Measurements from ENCODE around the gene COL26A1.

Gene COL26A1

DNA sequence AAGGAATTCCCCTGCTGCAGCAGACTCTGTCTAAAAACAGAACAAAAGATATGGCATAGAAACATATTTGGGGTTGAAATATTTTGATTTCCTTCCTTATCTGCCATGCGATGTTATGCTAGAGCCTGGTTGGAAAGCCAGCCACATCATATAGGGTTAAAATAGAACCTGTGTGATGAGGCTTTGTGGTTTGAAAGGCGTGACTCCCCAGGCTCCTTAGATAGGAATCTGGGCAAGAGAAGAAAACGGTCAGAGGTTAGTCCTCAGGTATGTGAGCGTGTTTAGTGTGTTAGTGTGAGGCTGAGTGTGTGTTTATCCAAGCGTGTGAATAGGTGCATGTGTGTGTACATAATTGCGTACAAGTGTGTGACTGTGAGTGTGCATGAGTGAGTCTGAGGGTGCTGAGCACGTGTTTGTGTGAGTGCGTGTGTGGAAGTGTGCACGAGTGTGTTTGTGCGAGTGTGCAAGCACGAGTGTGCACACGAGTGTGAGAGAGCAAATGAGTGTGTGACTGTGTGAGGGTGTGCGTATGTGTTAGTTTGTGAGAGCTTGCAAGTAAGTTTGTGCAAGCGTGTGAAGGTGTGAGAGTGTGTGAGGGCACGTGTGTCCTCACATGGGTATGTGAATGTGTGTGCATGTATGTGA is 79.9 kb downstream of the COL26A1 start:
- TF ChIP-seq, protein P1, sequence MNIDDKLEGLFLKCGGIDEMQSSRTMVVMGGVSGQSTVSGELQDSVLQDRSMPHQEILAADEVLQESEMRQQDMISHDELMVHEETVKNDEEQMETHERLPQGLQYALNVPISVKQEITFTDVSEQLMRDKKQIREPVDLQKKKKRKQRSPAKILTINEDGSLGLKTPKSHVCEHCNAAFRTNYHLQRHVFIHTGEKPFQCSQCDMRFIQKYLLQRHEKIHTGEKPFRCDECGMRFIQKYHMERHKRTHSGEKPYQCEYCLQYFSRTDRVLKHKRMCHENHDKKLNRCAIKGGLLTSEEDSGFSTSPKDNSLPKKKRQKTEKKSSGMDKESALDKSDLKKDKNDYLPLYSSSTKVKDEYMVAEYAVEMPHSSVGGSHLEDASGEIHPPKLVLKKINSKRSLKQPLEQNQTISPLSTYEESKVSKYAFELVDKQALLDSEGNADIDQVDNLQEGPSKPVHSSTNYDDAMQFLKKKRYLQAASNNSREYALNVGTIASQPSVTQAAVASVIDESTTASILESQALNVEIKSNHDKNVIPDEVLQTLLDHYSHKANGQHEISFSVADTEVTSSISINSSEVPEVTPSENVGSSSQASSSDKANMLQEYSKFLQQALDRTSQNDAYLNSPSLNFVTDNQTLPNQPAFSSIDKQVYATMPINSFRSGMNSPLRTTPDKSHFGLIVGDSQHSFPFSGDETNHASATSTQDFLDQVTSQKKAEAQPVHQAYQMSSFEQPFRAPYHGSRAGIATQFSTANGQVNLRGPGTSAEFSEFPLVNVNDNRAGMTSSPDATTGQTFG (tag by site-specific recombination; IDR thresholded peaks at IDR 0.05; ENCODE audit: borderline replicate concordance): no peak
- no peak for TF ChIP-seq ZBTB21 (tag by site-specific recombination; IDR thresholded peaks at IDR 0.05)
- TF ChIP-seq, protein P2, sequence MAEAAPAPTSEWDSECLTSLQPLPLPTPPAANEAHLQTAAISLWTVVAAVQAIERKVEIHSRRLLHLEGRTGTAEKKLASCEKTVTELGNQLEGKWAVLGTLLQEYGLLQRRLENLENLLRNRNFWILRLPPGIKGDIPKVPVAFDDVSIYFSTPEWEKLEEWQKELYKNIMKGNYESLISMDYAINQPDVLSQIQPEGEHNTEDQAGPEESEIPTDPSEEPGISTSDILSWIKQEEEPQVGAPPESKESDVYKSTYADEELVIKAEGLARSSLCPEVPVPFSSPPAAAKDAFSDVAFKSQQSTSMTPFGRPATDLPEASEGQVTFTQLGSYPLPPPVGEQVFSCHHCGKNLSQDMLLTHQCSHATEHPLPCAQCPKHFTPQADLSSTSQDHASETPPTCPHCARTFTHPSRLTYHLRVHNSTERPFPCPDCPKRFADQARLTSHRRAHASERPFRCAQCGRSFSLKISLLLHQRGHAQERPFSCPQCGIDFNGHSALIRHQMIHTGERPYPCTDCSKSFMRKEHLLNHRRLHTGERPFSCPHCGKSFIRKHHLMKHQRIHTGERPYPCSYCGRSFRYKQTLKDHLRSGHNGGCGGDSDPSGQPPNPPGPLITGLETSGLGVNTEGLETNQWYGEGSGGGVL (tag by site-specific recombination; IDR thresholded peaks at IDR 0.05): no peak
- TF ChIP-seq ZFP69B (tag by site-specific recombination; IDR thresholded peaks at IDR 0.05): no peak
- TF ChIP-seq ZNF701 (tag by site-specific recombination; IDR thresholded peaks at IDR 0.05): no peak
- no peak for TF ChIP-seq KLF16 (tag by site-specific recombination; IDR thresholded peaks at IDR 0.05)
- TF ChIP-seq ZNF404 (tag by site-specific recombination; IDR thresholded peaks at IDR 0.05): no peak
- TF ChIP-seq, protein P3, sequence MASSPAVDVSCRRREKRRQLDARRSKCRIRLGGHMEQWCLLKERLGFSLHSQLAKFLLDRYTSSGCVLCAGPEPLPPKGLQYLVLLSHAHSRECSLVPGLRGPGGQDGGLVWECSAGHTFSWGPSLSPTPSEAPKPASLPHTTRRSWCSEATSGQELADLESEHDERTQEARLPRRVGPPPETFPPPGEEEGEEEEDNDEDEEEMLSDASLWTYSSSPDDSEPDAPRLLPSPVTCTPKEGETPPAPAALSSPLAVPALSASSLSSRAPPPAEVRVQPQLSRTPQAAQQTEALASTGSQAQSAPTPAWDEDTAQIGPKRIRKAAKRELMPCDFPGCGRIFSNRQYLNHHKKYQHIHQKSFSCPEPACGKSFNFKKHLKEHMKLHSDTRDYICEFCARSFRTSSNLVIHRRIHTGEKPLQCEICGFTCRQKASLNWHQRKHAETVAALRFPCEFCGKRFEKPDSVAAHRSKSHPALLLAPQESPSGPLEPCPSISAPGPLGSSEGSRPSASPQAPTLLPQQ (tag by site-specific recombination; IDR thresholded peaks at IDR 0.05): no peak
- TF ChIP-seq SP7 (tag by site-specific recombination; IDR thresholded peaks at IDR 0.05): no peak
- no peak for TF ChIP-seq ZBTB26 (tag by site-specific recombination; optimal IDR thresholded peaks at IDR 0.05)
- TF ChIP-seq SP2 (tag by site-specific recombination; IDR thresholded peaks at IDR 0.05): no peak
- no peak for TF ChIP-seq ZNF133 (tag by site-specific recombination; IDR thresholded peaks at IDR 0.05)
- TF ChIP-seq ZBTB20 (tag by site-specific recombination; IDR thresholded peaks at IDR 0.05): no peak
- TF ChIP-seq, protein P4, sequence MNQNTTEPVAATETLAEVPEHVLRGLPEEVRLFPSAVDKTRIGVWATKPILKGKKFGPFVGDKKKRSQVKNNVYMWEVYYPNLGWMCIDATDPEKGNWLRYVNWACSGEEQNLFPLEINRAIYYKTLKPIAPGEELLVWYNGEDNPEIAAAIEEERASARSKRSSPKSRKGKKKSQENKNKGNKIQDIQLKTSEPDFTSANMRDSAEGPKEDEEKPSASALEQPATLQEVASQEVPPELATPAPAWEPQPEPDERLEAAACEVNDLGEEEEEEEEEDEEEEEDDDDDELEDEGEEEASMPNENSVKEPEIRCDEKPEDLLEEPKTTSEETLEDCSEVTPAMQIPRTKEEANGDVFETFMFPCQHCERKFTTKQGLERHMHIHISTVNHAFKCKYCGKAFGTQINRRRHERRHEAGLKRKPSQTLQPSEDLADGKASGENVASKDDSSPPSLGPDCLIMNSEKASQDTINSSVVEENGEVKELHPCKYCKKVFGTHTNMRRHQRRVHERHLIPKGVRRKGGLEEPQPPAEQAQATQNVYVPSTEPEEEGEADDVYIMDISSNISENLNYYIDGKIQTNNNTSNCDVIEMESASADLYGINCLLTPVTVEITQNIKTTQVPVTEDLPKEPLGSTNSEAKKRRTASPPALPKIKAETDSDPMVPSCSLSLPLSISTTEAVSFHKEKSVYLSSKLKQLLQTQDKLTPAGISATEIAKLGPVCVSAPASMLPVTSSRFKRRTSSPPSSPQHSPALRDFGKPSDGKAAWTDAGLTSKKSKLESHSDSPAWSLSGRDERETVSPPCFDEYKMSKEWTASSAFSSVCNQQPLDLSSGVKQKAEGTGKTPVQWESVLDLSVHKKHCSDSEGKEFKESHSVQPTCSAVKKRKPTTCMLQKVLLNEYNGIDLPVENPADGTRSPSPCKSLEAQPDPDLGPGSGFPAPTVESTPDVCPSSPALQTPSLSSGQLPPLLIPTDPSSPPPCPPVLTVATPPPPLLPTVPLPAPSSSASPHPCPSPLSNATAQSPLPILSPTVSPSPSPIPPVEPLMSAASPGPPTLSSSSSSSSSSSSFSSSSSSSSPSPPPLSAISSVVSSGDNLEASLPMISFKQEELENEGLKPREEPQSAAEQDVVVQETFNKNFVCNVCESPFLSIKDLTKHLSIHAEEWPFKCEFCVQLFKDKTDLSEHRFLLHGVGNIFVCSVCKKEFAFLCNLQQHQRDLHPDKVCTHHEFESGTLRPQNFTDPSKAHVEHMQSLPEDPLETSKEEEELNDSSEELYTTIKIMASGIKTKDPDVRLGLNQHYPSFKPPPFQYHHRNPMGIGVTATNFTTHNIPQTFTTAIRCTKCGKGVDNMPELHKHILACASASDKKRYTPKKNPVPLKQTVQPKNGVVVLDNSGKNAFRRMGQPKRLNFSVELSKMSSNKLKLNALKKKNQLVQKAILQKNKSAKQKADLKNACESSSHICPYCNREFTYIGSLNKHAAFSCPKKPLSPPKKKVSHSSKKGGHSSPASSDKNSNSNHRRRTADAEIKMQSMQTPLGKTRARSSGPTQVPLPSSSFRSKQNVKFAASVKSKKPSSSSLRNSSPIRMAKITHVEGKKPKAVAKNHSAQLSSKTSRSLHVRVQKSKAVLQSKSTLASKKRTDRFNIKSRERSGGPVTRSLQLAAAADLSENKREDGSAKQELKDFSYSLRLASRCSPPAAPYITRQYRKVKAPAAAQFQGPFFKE (tag by site-specific recombination; IDR thresholded peaks at IDR 0.05; ENCODE audit: borderline replicate concordance): no peak
- no peak overlapping the region for H3K27ac ChIP-seq (ENCODE audit: extremely low read depth, low read depth, low read length)
- no peaks in the 10 kb centered on the region for H3K36me3 ChIP-seq (ENCODE audit: control insufficient read depth in 2 of 2, insufficient read depth in 1 of 2, low read length in 2 of 2)
- H3K4me3 ChIP-seq (ENCODE audit: low read depth, low read length): no peak overlapping the region
- no peaks in the 10 kb centered on the region for H3K9me3 ChIP-seq (ENCODE audit: control insufficient read depth, insufficient read depth, low read depth, low read length)
- ChIA-PET CTCF (interaction anchor here (0.6 to 1.9 kb wide), 4 partner anchors 32 to 158 kb away, joined by 3 to 7 read pairs (median 4); partner anchors contain the start of gene IFT22), POLR2A (interaction anchor here (0.5 kb wide), 1 partner anchor 14 kb away, joined by 5 read pairs; no protein-coding TSS in a partner anchor)
- H3K4me1 ChIP-seq (ENCODE audit: control insufficient read depth, insufficient read depth, low read length): no peaks in the 10 kb centered on the region
